HG03159 (cell line): ENCODE results near the gene SIRPD.

Source experiments
- ATAC-seq: cut with Tn5 transposase; IDR thresholded peaks from one replicate; pipeline ENCODE4 v1.9.1; 2021; ENCODE audit warnings: mild to moderate bottlenecking, moderate library complexity; ENCODE audit not compliant: unreplicated experiment

SIRPD gene

DNA sequence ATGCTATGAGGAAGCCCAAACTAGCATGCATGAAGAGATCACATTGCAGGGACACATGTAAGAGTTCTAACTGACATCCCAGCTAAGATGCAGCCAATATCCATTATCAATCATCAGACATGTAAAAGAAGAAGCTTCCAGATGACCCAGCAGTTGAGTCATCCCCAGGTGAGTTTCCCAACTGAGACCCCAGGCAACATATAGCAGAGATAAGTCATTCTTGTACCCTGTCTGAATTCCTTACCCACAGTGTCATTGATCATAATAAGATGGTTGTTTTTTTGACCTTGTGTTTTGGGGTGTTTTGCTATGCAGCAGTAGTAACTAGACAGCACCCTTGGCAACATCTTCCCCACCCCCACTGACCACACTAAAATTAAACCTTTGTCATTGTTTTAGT lies 18.9 kb downstream of the SIRPD start:
- no peak for ATAC-seq

DNA sequence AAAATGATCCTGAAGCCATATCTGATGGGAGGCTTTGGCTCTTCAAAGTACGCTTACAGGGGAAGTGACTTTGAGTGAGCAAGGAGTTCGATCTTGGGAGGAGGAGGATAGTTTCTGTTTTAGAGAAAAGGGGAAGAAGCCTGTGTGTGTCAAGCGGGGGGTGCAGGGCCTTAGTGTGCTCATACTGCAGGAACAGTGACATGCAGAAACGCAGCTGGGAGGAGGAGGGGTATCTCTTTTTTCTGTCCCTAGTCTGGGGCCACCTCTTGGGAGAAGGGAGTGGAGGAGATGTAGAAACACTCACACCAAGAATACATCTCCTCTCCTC lies 19.8 kb downstream of the SIRPD start:
- no peak for ATAC-seq

DNA sequence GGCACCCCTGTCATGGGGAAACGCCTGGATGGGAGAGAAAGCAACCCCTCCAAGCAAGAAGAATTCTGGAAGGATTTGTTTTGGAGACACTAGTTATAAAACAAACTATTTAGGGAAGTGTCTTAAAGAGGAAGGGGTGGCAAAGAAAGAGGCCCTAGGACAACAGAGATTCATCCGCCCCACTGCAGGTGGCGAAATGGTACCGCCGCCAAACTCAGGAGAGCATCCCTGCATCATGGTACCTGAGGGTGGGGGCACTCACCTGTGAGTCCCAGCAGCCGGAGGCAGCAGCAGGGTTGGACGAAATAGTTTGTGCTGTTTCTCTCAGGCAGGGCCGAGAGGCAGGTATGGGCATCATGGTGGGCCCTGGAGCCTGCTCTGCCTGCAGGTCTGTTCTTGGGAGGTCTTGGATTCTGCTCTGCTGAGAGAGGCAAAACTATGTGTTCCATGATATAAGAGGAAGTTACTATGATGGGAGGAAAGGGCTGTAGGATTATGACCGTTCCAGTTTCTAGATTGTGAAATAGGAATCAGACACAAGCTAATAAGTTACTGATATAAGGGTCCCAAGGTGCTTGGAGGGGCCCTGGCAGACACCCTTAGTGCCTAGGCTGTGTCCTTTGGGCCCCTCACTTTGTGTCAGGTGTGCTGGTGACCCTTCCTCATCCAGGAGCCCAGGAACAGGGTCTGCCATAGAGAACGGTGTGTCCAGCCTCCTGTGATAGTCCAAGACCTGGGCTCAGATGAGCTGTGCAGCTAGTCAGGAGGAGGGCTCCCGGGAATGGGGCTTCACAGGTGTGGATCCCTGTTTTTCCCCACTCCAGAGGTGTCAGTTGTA lies 20.4 kb downstream of the SIRPD start:
- ATAC-seq: no peak

DNA sequence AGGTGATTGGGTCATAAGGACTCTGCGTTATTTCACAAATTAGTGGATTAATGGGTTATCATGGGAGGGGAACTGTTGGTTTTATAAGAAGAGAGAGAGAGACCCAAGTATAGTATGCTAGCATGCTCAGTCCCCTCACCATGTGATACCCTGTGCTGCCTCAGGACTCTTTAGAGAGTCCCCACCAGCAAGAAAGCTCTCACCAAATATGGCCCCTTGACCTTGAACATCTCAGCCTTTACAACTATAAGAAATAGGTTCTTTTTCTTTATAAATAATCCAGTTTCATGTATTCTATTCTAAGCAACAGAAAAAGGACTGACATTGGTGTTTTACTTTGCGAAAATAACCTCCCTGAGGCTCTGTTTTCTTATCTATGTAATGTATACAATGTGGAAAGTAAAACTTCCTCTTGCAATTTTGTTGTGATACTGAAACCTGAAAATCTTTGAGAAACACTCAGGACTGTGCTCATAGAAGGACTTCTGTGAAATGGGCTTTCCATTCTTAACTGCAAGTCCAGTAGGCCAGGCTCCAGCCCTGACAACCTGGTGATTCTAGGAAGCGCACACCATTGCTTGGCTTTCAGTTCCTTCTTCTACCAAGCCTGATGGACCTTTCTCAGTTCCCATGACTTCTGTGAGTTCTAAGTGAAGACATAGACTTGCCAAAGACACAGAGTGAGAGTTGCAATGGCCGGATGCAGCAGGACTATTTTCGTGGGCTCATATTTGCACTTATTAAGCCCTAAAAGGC lies 21.9 kb downstream of the SIRPD start:
- peak; percentile 88 for ATAC-seq

DNA sequence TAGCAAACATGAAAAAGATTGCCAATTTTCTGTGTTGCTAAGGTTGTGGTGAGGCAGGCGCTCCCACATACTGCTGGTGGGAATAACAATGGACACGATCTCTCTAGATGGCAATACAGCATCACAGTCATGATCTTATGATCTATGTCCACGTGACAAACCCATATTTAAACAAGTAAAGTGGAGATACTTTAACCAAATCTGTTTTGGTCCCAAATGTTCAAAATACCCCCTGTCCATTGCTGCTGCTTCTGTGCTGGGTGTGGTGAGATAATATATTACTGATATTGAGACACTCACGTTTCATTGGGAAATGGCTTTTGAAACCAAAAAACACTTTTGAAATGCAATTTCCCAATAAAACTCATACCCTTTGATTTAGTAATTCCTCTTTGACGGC lies 23.0 kb downstream of the SIRPD start:
- no peak for ATAC-seq

DNA sequence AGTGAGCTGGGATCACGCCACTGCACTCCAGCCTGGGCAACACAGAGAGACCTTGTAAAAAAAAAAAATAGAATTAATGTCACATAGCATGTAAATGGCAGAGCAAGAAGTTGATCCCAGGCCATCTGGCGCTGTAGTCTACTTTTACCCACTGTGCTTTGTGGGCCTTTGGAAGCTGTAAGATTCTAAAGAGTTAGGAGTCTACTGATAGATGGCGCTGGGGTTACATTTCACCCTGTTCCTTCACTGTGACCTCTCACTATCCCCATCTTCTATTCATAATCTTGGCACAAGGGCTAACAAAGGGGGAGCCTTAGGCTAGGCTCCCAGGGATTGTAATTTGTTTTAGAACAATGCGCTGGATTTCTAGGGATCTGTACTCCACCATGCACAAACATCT lies 24.4 kb downstream of the SIRPD start:
- ATAC-seq: no peak

DNA sequence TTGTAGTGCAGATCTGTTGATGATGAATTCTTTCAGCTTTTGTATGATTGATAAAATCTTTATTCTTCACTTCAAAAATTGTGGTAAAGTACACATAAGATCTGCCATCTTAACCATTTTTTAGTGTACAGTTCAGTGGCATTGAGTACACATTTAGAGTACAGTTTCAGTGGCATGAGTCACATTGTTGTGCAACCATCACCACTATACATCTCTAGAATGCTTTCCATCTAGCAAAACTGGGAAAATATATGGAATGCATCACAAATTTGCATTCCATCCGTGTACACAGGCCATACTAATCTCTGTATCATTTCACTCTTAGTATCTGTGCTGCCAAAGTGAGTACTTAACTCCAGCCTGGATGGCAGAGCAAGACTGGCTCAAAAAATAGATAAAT lies 28.7 kb downstream of the SIRPD start:
- ATAC-seq: no peak

DNA sequence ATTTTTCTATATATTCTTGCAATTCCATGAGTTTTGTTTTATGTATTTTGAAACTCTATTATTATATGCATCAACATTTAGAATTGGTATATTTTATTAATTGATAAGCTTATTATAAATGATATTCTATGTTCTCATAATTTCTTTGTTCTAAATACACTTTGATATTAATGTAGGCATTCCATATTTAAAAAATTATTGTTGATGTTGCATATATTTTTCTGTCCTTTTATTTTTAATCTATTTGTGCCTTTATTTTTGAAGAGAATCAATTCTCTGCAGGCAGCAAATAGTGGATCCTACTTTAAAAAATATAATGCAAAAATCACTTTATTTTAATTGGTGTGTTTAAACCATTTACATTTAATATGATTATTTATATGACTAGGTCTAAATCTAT lies 29.6 kb downstream of the SIRPD start:
- no peak for ATAC-seq

DNA sequence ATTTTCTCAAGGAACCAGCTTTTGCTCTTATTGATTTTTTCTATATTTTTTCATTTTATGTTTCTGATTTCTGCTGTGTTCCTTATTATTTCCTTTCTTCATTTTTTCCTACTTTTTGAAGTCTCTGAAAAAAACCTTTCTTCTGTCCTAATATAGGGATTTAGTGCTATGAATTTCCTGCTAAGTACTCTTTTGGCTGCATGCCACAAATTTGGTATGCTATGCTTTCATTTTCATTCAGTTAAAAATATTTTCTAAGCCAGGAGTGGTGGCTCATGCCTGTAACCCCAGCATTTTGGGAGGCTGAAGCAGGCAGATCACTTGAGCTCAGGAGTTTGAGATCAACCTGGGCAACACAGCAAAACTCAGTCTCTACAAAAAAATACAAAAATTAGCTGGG lies 30.6 kb downstream of the SIRPD start:
- no peak for ATAC-seq

DNA sequence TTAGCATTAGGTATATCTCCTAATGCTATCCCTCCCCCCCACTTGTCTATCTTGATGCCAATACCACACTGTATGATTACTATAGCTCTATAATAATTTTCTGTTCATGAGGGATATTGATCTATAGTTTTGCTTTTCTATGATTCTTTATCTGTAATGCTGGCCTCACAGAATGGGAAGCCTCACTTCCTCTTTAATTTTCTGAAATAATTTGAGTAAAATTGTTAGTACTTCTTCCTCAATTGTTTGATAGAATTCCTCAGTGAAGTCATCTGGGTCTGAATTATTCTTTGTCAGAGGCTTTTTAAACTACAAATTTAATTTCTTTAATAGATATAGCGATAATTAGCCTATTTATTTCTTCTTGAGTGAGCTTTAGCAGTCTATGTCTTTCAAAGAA lies 31.2 kb downstream of the SIRPD start:
- no peak for ATAC-seq

DNA sequence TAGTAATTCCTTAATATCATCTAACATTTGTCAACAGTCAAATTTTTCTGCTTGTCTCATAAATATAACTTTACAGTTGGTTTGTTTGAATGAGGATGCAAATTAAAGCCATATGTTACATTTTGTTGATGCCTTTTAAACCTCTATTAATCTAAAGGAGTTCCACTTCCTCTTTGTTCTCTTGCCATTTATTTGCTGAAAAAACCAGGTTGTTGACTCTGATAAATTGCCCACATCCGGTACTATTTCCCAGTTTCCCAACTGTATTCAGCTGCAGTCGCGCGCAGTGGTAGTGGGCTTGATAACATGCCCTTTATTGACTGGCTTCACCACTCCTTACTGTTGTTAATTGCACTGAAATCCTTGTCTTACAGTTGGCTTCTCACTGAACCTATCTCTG lies 33.5 kb downstream of the SIRPD start:
- ATAC-seq: no peak

DNA sequence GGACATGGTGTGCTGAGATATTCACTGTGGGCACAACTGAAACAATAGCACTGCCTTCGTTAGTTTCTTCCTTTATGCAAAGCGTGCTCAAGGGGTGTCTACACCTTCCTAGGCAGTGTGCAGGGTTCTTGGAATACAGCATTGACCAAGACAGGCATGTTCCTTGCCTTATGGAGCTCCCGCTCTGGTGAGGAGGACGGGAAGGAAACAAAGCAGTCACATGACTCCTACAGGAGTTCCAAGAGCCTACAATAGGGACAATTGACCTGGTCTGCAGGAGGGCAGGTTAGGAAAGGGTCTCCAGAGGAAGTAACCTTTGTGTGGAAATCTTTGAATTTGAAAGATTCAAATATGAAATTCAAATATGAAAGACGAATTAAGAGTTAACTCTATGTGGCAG lies 40.5 kb downstream of the SIRPD start:
- ATAC-seq: no peak

DNA sequence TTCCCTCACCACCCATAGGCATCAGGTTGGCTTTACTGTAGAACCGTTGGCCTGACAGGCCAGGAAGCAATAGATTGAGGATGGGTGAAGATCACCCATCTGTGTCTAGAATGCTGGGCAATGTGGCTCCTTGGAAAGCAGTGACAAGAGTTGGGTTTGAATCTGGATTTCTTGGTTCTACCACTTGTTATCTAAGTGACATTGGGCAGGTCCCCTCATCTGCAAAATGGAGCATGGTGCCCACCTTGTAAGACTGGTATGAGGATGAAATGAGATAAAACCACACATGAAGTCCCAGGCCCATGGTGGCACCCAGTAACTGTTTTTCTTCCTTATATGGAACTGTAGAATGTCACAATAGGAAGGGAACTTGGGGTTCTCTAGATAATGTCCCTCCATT lies 43.7 kb downstream of the SIRPD start:
- ATAC-seq: no peak

DNA sequence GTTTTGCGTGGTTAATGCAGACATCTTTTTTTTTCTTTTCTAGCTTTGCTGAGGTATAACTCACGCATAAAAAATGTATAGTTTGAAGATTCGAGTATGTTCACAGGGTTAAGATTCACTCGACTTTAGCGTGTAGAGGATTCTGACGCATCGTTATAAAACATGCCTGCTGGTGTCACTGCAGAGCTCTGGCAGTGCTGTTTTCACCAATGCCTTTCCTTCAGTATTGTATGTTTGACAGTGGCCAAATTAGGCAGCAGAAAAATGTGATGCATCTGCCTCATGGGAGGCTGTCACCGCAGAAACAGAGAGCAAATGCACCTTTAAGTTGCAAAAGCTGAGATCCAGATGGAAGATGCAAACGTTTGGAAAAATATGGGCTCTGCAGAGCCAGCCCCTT lies 48.3 kb downstream of the SIRPD start:
- ATAC-seq: no peak

DNA sequence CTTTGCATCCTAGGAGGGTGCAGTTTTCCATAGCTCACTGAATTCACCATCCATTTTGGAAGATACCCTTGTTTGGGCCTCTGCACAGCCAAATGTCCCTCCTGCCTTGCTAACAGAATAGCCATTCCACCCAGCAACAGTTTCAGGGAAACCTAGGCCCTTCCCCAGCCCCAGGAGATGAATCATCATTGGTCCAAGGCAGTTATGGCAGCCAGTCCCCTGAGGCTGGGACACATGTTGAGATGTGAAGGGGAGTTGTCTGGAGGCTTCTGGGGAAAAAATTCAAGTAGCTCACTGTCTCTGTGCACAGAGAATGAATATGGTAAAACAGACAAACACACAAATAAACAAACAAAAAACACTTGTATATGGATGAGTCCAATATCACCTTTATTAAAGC lies 48.9 kb downstream of the SIRPD start:
- ATAC-seq: no peak

DNA sequence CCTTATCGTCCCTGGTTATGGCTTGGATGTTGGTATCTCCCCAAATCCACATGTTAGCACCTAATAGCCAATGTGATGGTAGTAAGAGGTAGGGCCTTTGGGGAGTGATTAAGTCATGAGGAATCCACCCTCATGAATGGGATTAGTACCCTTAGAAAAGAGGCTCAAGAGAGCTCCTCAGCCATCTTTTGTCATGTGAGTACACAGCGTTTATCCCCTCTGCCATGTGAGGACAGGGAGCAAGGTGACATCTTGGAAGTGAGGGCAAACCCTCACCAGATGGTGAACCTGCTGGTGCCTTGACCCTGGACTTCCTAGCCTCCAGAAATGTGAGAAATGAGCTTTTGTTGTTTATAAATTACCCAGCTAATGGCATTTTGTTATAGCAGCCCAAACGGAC lies 50.2 kb downstream of the SIRPD start:
- no peak for ATAC-seq

DNA sequence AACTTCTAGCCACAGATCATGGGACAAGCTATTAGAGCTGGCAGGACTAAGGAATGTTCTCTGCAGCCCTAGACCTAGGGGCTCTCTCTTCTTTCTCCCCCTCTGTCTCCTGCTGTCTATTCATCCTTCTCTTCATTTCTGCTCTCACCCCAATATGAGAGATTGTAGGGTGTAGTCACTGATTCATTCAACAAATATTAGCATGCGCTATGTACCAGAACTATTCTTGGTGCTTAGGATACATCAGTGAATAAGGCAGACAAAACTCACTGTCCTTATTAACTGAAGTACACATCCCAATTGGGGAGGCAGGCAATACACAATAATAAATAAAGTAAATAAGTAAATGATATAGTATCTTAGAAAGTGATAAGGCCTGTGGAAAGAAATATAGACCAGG lies 51.6 kb downstream of the SIRPD start:
- no peak for ATAC-seq

DNA sequence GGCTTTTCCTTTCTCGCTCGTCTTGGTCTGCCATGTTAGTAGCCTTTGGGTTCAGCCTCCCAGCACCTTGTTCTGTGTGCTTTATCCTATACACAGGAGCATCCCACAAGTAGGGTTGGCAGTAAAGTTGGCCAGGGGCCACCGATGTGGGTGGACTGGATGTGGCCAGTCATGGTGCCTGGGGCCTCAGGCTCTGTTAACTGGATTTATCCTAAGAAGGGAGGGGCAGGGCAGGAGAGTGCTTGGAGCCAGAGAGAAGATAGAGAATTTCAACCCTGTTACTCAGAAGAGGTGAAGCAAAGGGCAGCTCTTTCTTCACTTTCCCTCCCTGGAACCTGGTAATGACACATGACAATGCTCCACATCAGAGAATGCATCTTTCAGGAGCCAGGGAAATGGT lies 52.1 kb downstream of the SIRPD start:
- ATAC-seq: no peak

DNA sequence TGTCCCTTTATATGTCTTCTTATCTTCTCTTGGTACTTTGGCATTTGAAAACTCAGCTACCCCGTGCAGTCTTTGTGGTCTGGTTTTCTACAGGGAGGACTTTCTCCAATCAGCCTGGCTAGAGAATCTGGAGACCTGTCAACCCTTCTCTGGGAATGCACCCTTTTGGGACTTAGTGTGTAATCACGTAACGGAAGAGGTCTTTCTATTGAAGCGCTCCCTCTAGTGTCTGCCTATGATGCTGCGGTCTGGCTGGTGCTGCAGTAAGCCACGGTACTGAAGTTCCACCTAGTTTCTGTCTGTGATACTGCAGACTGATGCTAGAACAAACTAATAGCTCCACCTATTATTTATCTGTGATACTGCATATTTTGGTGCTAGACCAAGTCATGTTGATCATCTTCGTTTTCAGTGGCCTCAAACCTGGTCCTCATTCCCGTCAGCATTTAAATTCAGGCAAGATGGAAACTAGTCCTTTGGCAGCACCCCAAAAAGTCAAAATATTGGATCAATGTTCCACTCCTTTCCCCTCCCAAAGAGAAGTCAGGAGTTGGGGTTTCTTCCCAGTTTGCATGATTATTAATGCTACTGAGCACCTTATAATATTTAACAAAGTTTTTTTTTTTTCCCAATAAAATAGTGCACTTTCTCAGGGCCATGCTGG lies 53.8 kb downstream of the SIRPD start:
- peak; percentile 92 for ATAC-seq

DNA sequence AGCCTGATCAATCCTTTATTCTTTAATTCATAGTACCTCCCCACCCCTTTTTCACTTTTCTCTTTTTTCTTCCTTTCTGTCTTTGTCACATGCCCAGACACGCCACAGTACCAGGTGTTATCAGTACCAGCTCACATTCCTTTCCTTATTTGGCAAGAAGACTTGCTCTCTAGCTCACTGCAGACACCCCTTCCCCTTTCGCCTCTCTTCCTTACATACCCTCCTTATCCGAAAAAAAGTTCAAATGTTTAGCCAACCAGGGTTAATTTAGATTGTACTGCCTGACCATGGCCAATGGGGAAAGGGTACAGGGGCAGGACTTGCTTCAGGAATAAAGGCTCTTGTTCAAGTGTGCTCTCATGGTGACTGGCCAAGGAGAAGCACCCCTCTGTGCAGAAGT lies 57.0 kb downstream of the SIRPD start:
- no peak for ATAC-seq

DNA sequence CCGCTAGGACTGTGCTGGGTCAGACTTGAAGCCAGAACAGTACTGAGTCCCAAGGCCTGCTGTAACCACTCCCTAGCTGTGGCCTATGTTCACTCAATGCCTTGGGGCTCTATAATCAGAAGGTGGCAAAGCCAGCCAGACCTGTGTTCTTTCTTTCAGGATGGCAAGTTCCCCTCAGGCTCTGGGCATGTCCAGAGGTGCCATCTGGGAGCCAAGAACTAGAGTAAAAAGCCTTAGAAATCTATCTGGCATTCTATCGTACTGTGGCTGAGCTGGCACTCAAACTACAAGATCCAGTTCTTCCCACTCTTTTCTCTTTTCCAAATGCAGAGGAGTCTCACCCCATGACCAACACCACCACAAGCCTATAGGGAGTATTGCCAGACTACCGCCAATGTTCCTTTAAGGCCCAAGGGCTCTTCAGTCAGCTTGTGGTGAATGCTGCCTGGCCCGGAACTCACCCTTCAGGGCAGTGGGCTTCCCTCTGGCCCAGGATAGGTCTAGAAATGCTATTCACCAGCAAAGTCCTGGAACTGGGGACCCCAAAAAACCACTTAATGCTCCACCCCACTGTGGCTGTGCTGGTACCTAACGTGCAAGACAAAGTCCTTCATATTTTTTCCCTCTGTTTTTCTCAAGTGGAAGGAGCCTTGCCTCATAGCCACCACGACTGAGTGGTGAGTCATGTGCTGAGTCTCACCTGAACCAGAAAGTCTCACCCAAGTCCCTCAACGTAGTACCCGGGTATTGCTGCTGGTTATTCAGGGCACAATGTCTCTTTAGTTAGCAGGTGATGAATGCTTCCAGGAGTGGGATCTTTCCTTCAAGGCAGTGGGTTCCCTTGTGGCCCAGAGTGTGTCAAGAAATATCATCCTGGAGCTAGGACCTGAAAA lies 57.7 kb downstream of the SIRPD start:
- ATAC-seq: no peak
